Measurements from ENCODE around the gene ZNF580. TPM values are rescaled to one million over a fixed set of nuclear protein-coding genes. Genes with fewer than 3 reads are reported as not detected.

Gene ZNF580
- polyA plus RNA-seq, 3 donors = 35.1 to 61.9 (median 53.0) TPM

GRCh38 chr19:55616395-55616875 lies 24.4 kb upstream of the ZNF580 start:
- DNase-seq (ENCODE audit: extremely low read depth in 1 of 11, low read depth in 9 of 11, low spot score in 4 of 11) = no peak

GRCh38 chr19:55617426-55617825 lies 23.4 kb upstream of the ZNF580 start:
- DNase-seq (ENCODE audit: extremely low read depth in 1 of 11, low read depth in 9 of 11, low spot score in 4 of 11) = no peak

- DNase-seq (ENCODE audit: extremely low read depth in 1 of 11, low read depth in 9 of 11, low spot score in 4 of 11) = no peak
Measured at GRCh38 chr19:55618426-55618825, 22.4 kb upstream of the ZNF580 start.

DNA sequence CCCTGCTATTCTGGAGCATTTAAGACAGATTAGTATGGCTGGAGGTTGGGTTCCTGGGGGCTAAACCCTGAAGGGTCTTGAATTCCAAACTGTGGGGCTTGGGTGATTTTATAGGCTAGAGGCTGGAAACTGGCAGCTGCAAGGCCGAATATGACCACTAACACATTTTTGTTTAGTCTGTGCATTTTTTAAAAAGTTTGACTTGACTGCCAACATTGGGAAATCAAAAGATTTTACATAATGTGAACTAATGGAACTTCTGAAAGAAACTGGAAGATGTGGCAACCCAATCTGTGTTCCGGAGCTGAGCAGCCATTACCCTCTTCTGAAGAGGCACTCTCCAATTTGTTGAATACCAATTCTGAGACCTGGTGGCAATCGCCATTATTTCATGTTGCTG lies 21.5 kb upstream of the ZNF580 start:
- no peak for DNase-seq (ENCODE audit: extremely low read depth in 1 of 11, low read depth in 9 of 11, low spot score in 4 of 11)

DNA sequence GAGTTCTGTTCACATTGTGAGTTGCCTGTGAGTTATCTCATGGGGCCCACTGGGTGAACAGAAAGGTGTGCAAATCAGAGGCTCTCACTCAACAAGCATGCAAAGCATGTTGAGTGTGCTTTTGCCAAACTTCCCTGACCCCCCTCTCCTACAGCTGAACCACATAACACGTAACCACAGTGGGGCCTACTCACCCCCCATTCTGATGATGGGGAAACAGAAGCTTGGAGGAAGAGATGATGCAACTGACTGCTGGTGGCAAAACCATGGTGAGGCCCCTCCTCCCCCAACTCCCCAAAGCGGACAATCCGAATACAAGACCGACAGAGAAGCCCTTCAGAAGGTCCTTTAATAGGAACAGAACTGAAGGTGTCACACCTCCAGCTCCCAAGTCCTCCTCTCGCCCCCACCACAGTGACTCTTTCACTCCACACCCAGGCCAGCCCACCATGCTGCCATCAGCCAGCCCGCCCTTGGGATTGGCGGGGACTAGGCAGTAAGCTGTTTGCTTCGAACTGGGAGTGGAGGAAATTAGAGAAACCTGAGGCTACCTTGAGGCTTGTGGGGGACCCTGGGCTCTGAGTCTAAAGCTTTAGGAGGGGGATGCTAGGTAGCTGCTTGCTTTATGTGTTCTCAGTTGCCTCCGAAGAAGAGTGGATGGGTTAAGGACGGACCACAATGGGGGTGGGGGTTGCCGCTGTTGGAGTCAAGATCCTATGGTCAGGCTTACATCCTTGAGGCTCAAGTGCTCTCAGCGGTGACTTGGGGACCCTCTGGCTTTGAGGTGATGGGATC lies 20.2 kb upstream of the ZNF580 start:
- DNase-seq (ENCODE audit: extremely low read depth in 1 of 11, low read depth in 9 of 11, low spot score in 4 of 11) = no peak

DNA sequence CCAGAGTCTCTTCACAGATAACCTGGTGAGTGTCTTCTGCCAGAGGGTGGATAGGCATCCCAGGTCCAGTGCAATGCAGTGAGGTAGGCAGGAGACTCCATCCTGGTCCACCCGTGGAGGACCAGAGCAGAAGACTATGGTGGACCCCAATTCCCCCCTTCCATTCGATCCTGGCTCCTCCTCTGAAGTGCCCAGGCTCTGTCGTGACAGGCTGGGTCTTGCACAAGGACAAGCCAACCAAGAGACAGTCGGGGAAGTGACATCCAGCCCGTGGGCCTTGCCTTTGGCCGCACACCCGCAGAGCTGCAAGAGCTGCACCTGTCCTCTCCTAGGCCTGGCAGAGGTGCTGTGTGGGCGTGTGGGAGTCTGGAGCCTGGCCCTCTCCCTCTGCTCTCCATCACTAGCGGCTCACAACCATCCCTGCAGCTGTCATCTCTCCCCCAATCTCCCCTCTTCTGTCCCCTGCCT lies 19.6 kb upstream of the ZNF580 start:
- no peak for DNase-seq (ENCODE audit: extremely low read depth in 1 of 11, low read depth in 9 of 11, low spot score in 4 of 11)

GRCh38 chr19:55621673-55622231 lies 19.1 kb upstream of the ZNF580 start:
- DNase-seq (ENCODE audit: extremely low read depth in 1 of 11, low read depth in 9 of 11, low spot score in 4 of 11) = no peak

DNA sequence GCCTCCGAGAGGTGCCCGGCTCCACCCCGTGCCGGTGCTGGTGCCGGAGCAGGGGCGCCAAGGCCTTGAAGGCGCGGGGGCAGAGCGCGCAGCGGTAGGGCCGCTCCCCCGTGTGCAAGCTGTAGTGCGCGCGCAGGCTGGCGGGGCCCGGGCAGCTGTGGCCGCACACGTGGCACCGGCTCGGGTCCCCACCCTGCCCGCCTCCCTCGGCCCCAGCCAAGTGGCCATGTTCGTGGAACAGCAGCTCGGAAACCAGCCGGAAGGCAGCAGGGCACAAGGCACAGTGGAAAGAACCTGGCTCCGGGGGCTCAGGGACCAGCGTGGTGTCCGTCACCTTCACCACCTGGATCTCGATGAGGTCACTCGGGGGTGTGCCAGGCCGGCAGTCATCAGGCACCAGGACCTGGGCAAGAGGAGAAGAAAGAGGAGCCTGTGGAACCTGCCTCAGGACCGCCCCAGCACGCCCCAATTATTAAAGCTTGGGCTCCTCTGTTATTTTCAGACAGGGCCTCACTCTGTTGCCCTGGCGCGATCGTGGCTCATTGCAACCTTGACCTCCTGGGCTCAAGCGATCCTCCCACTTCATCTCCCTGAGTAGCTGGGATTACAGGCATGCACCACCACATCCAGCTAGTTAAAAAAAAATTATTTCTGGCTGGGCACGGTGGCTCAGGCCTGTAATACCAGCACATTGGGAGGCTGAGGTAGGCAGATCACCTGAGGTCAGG lies 18.4 kb upstream of the ZNF580 start:
- no peak for DNase-seq (ENCODE audit: extremely low read depth in 1 of 11, low read depth in 9 of 11, low spot score in 4 of 11)

GRCh38 chr19:55623130-55623529 lies 17.7 kb upstream of the ZNF580 start:
- no peak for DNase-seq (ENCODE audit: extremely low read depth in 1 of 11, low read depth in 9 of 11, low spot score in 4 of 11)

GRCh38 chr19:55623561-55623960 lies 17.2 kb upstream of the ZNF580 start:
- DNase-seq (ENCODE audit: extremely low read depth in 1 of 11, low read depth in 9 of 11, low spot score in 4 of 11) = no peak

DNA sequence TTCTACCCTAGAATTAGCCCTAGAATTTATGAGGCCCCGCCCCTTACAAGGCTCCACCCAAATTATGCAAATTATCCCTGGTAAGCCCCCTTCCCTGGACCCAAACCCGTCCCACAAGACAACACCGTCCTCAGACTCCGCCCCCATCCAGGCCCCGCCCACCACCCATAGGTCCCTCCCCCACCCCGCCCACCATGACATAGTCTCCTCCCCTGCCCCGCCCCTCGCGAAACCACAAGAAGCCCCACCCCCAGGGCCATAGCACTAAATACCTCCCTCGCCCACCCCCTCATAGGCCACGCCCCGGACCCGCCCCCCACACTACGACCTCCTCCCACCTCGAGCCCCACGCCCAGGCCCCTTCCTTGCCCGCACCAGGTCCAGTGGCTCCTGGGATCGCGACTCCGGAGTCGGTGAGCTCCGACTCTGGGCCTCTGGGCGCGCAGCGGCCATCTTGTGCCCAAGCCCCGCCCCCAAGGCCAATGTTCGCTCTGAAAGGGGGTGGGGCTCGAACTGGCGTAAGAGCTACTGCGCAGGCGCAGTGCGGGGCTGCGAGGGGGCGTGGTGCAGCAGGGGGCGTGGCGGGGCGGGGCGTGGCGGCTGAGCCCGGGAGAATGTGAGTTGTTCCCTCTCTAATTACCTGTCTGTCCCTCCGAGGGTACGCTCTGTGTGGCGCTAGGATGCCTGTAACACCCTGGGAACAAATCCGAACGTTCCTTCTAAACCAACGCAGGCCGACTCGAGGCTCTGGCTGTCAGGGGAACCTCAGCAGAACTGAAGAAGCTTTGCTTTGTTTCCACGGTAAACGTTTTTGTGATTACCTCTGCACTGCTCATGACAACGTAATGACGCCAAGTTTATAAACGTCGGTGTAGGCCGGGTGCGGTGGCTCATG lies 16.4 kb upstream of the ZNF580 start, which contains the start of gene ZNF784:
Gene ZNF784, minus strand, starts transcription at position 458 of the 895 bp plus-strand sequence. Its CDS starts 5 bp downstream, at position 453.
- DNase-seq (ENCODE audit: extremely low read depth in 1 of 11, low read depth in 9 of 11, low spot score in 4 of 11) = peak in 8 of 11 donors; percentile 86 to 94 (median 92)

- DNase-seq (ENCODE audit: extremely low read depth in 1 of 11, low read depth in 9 of 11, low spot score in 4 of 11) = no peak
Measured at GRCh38 chr19:55625004-55625326, 15.8 kb upstream of the ZNF580 start.

DNA sequence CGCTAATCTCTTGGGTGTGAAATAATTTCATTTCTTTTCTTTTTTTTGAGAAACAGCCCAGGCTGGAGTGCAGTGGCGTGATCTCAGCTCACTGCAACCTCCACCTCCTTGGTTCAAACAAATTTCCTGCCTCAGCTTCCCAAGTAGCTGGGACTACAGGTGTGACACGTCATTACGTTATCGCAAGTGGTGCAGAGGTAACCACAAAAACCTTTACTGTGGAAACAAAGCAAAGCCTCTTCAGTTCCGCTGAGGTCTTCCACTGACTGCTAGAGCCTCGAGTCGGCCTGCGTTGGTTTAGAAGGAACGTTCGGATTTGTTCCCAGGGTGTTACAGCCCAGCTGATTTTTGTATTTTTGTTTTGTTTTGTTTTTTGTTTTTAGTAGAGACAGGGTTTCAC lies 14.5 kb upstream of the ZNF580 start:
- no peak for DNase-seq (ENCODE audit: extremely low read depth in 1 of 11, low read depth in 9 of 11, low spot score in 4 of 11)

GRCh38 chr19:55632463-55632834 lies 8.4 kb upstream of the ZNF580 start:
- DNase-seq (ENCODE audit: extremely low read depth in 1 of 11, low read depth in 9 of 11, low spot score in 4 of 11) = peak in 9 of 11 donors; percentile 86 to 93 (median 89)

- no peak for DNase-seq (ENCODE audit: extremely low read depth in 1 of 11, low read depth in 9 of 11, low spot score in 4 of 11)
Measured at GRCh38 chr19:55633861-55634260, 6.9 kb upstream of the ZNF580 start.

DNA sequence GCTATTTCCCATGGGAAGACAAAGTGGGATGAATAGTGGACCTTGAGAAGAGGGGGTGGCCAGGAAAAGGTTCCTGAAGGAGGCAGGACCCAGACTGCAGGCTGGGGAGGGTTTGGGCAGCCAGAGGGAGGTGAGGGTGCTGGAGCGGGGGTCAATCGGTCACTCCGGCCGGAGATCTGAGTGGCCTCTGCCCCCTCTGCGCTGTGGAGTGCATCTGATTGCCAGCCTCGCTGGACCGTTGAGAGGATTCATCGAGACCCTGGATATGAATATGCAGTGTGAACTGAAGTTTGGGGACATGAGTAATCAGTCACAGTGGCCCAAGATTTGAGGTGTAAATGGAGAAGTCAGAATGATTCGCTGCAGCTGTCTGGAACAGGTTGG lies 5.5 kb upstream of the ZNF580 start:
- DNase-seq (ENCODE audit: extremely low read depth in 1 of 11, low read depth in 9 of 11, low spot score in 4 of 11) = no peak

DNA sequence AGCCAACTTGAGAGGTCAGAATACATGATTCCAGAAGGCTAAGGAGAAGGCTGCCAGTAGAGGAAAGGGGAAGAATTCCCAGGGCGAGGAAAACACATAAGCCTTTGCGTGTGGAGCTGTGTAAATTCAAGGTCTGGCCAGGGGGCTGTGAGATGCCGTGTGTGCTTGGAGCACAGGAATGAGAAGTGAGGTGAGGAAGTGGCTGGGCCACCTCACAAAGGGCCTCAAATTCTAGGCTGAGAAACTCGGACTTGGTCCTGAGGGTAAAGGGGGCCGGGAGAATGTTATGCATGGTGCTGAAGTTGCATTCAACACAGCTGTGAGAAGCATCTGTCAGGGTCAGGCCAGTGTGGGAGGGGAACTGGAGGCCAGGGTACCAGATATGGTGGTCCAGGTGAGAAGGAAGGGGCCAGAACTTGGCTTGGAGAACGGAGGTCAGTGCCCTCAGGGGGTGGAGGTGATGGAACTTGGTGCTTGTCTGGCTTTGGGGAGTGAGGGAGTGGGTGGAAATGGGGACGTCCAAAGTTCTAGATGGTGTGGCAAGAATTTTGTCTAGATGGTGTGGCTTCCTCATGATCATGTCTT lies 4.9 kb upstream of the ZNF580 start:
- no peak for DNase-seq (ENCODE audit: extremely low read depth in 1 of 11, low read depth in 9 of 11, low spot score in 4 of 11)

GRCh38 chr19:55636723-55637122 lies 4.1 kb upstream of the ZNF580 start:
- DNase-seq (ENCODE audit: extremely low read depth in 1 of 11, low read depth in 9 of 11, low spot score in 4 of 11) = no peak

- no peak for DNase-seq (ENCODE audit: extremely low read depth in 1 of 11, low read depth in 9 of 11, low spot score in 4 of 11)
Measured at GRCh38 chr19:55637534-55637933, 3.3 kb upstream of the ZNF580 start.

Data from renal cortex interstitium (tissue), 11 donors.